GM12874 (cell line): ENCODE data around the gene CDH3.

Experiments
- TF ChIP-seq, protein P1 (sequence below): IDR thresholded peaks from 2 replicates; pipeline ENCODE4 v1.5.1; 2011; ENCODE audit warnings: low read depth, mild to moderate bottlenecking, control low read depth, low read length, moderate library complexity; ENCODE audit not compliant: insufficient read depth

CDH3 gene

DNA sequence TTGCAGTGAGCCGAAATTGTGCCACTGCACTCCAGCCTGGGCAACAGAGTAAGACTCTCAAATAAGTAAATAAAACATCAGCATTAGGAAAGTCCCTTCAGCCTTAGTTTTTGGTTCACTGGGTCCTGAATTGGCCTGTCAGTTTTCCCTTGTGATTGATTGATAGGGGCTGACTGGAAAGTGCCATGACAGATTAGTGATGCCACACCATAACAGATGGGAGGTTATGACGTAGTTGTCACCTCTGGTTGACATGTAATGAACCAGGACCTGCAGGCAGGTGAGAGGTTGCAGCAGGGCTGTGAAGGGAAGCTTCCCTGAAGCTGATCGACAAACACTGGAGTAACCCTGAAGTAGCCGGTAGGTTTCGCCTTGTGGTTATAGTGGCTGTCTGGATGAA is 41.8 kb downstream of the CDH3 start:
- TF ChIP-seq, protein P1, sequence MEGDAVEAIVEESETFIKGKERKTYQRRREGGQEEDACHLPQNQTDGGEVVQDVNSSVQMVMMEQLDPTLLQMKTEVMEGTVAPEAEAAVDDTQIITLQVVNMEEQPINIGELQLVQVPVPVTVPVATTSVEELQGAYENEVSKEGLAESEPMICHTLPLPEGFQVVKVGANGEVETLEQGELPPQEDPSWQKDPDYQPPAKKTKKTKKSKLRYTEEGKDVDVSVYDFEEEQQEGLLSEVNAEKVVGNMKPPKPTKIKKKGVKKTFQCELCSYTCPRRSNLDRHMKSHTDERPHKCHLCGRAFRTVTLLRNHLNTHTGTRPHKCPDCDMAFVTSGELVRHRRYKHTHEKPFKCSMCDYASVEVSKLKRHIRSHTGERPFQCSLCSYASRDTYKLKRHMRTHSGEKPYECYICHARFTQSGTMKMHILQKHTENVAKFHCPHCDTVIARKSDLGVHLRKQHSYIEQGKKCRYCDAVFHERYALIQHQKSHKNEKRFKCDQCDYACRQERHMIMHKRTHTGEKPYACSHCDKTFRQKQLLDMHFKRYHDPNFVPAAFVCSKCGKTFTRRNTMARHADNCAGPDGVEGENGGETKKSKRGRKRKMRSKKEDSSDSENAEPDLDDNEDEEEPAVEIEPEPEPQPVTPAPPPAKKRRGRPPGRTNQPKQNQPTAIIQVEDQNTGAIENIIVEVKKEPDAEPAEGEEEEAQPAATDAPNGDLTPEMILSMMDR: no peak

DNA sequence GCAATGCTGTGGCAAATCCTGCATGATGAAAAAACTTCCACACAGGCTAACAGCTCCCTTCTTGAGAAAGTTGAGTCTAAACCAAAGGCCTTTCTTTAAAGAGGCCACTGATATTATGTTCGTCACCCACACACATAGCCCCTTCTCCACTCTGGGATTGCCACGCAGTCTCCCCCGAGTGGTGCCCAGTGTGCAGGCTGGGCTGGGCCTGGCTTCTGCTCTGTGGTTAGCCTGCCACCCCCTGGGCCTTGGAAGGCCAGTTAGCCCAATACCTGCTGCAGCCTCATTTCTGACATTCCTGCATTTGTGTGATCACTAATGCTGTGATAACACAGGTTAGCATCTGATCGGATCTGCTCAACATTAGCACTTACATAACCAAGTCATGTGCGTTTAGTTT is 44.8 kb downstream of the CDH3 start:
- TF ChIP-seq, protein P1: no peak

DNA sequence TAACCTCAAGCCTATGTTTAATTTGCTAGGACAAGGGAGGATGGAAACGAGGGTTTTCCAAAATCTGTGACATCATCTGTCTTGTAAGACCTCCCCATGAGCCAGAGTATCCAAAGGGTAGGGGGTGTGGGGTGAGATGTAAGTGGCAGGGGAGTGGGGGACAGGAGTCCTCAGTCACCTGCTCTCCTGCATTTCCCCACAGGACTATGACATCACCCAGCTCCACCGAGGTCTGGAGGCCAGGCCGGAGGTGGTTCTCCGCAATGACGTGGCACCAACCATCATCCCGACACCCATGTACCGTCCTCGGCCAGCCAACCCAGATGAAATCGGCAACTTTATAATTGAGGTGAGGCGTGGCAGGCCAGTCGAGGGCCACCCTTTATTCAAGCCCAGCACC is 50.5 kb downstream of the CDH3 start:
- TF ChIP-seq, protein P1: no peak

DNA sequence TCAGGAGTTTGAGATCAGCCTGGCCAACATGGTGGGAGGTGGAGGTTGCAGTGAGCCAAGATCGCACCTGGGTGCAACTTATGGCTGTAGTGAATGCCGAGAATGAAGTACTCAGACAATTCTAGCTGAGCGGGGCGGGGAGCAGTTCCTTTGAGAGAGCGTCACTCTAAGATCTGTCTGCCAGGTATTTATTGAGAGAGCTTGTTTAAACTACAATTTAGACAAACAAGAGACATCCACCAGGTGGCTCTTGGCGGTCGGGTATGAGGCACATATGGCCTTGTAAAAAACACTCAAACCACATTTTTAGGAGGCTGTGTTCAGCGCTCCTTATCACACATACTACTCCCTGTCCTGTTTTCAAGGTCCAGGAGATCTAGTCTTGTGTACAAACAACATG is 51.4 kb downstream of the CDH3 start:
- TF ChIP-seq, protein P1: no peak

DNA sequence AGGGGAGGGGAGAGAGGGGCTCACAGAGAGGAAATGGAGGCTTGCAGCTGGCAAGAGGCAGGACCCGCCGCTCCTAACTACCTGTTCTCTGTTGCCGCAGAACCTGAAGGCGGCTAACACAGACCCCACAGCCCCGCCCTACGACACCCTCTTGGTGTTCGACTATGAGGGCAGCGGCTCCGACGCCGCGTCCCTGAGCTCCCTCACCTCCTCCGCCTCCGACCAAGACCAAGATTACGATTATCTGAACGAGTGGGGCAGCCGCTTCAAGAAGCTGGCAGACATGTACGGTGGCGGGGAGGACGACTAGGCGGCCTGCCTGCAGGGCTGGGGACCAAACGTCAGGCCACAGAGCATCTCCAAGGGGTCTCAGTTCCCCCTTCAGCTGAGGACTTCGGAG is 53.0 kb downstream of the CDH3 start:
- TF ChIP-seq, protein P1: no peak

DNA sequence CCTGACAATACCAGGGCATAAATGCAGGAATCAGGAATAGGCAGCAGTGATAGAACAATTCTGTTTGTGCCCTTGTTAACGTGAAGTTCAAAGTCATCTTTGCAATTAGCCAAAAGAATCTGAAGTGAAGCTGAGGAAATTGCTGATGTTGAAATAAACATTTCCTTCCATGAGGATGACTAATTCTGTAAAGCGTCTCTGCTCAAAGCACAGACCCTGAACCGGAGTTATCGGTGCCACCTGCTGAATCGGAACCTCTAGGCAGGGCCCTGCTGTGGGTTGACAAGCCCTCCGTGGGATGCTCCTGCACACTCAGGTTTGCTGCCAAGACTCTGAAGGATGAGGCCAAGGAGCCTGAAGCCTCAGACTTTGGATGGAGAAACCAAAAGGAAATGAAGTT is 55.0 kb downstream of the CDH3 start:
- TF ChIP-seq, protein P1: no peak

DNA sequence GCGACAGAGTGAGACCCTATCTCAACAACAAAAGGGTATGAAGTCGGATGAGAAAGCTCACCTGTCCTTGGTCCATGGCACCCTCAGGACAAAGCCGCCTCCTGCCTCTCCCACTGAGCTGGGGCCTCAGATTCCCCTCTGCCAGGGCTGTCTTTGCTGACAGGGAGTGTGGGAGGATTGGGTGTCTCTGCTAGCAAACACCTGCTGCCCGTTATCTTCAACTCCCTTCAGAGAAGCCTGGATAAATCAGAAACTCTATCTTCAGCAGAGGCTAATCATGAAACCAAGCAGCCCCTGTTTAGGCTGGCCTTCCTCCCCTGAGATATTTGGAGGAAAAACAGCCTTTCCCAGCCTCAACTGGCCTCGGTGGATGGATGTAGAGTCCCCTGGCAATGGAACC is 55.7 kb downstream of the CDH3 start:
- TF ChIP-seq, protein P1: no peak
